ENCODE results near the gene WDTC1. TPM values are rescaled to one million over a fixed set of nuclear protein-coding genes. Genes with fewer than 3 reads are reported as not detected.

Gene WDTC1
- total RNA-seq, 4 donors from 2014 or later = 39.9 to 79.8 (median 62.0) TPM

GRCh38 chr1:27314169-27314568 is 79.7 kb downstream of the WDTC1 start:
- H3K9me3 ChIP-seq = no peaks in the 10 kb centered on the region
- H3K4me1 ChIP-seq = no peaks in the 10 kb centered on the region
- WGBS = 84% methylated on average over 3 of the region's 3 CpGs
- H3K36me3 ChIP-seq = peaks cover 0 to 16% (median 7%) of the 10 kb centered on the region in 4 donors
- no peak overlapping the region for H3K27ac ChIP-seq (replicated peaks in 1 of 4)
- TF ChIP-seq EP300 (IDR thresholded peaks at IDR 0.05) (no peak), POLR2A (IDR thresholded peaks at IDR 0.05; ENCODE audit: low read depth) (no peak), CTCF (IDR thresholded peaks at IDR 0.05) (no peak), POLR2AphosphoS5 (IDR thresholded peaks at IDR 0.05) (no peak)
- H3K4me3 ChIP-seq = no peak overlapping the region
- intact Hi-C loops (cut with DNase I) = no loop called here
- no peaks in the 10 kb centered on the region for H3K27me3 ChIP-seq
- no peak for DNase-seq (ENCODE audit: extremely low spot score)

DNA sequence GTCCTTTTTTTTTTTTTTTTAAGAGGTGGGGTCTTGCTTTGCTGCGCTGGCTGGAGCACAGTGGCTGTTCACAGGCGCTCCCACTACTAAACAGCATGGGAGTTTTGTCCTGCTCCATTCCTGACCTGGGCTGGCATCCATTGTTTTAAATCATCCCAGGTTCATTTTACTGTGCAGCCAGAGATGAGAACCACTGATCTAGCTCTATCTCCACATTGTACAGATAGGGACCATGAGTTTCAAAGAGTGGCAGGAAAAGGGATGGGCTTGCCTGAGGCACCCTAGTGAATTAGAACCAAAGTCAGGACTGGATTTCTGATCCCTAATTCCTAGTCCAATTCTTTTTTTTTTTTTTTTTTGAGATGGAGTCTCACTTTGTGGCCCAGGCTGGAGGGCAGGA is 80.3 kb downstream of the WDTC1 start:
- Histone ChIP-seq H3K4me1 (no peaks in the 10 kb centered on the region), H3K27ac (replicated peaks in 1 of 4) (no peak overlapping the region), H3K27me3 (no peaks in the 10 kb centered on the region), H3K4me3 (no peak overlapping the region), H3K36me3 (peaks cover 0 to 15% (median 7%) of the 10 kb centered on the region in 4 donors), H3K9me3 (no peaks in the 10 kb centered on the region)
- WGBS = 65% methylated on average over 2 of the region's 2 CpGs
- intact Hi-C loops (cut with DNase I) = no loop called here
- no peak for DNase-seq (ENCODE audit: extremely low spot score)
- no peak for TF ChIP-seq POLR2AphosphoS5 (IDR thresholded peaks at IDR 0.05)
- TF ChIP-seq EP300 (IDR thresholded peaks at IDR 0.05) = no peak
- no peak for TF ChIP-seq POLR2A (IDR thresholded peaks at IDR 0.05; ENCODE audit: low read depth)
- TF ChIP-seq CTCF (IDR thresholded peaks at IDR 0.05) = no peak

DNA sequence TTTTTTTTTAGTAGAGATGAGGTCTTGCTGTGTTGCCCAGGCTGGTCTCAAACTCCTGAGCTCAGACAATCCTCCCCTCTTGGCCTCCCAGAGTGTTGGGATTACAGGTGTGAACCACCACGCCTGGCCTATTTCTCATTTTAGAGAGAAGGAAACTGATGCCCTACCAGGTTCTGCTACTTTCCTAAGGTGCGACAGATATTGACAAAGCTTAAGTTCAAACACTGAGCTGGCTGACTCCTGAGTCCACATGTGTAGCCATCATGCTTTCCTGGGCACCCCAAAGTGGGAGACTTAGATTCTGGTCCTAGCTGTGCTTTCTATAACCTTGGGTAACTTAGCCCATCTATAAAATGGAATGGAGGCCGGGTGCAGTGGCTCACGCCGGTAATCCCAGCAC is 82.4 kb downstream of the WDTC1 start:
- Histone ChIP-seq H3K9me3 (no peaks in the 10 kb centered on the region), H3K36me3 (no peaks in the 10 kb centered on the region), H3K27ac (replicated peaks in 1 of 4) (no peak overlapping the region), H3K4me3 (no peak overlapping the region), H3K4me1 (peaks cover 0 to 8% (median 8%) of the 10 kb centered on the region in 4 donors), H3K27me3 (no peaks in the 10 kb centered on the region)
- WGBS = 80% methylated on average over 5 of the region's 5 CpGs
- DNase-seq (ENCODE audit: extremely low spot score) = no peak
- TF ChIP-seq POLR2A (IDR thresholded peaks at IDR 0.05; ENCODE audit: low read depth) (no peak), EP300 (IDR thresholded peaks at IDR 0.05) (no peak), CTCF (IDR thresholded peaks at IDR 0.05) (no peak), POLR2AphosphoS5 (IDR thresholded peaks at IDR 0.05) (no peak)
- intact Hi-C loops (cut with DNase I) = no loop called here

GRCh38 chr1:27318136-27318535 is 83.7 kb downstream of the WDTC1 start:
- DNase-seq (ENCODE audit: extremely low spot score) = no peak
- no peaks in the 10 kb centered on the region for H3K27me3 ChIP-seq
- 20% methylated on average over 4 of the region's 4 CpGs for WGBS
- no peak for TF ChIP-seq CTCF (IDR thresholded peaks at IDR 0.05)
- no peak for TF ChIP-seq POLR2AphosphoS5 (IDR thresholded peaks at IDR 0.05)
- H3K36me3 ChIP-seq = no peaks in the 10 kb centered on the region
- H3K27ac ChIP-seq (replicated peaks in 1 of 4) = no peak overlapping the region
- peaks cover 6 to 14% (median 13%) of the 10 kb centered on the region in 4 donors for H3K4me1 ChIP-seq
- no peak overlapping the region for H3K4me3 ChIP-seq
- no peaks in the 10 kb centered on the region for H3K9me3 ChIP-seq
- intact Hi-C loops (cut with DNase I) = no loop called here

DNA sequence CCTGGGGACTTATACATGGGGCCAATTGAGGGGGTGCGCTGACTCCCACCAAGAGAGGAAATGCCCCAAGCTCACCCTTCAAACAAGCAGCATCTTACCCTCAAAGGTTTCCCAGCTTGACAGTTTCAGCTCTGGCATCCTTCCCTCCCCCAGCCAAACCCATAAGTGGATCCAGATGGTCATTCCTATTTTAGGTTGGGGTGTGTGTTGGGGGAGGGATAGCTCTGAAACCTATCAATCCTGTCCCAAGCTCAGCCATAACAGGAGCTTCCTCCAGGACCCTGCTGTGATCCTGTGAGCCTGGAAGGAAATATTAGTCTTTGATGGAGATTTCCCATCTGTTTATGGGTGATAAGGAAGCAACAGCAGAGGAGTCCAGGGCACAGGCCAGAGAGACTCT is 84.2 kb downstream of the WDTC1 start:
- Histone ChIP-seq H3K9me3 (no peaks in the 10 kb centered on the region), H3K27ac (replicated peaks in 1 of 4) (no peak overlapping the region), H3K36me3 (no peaks in the 10 kb centered on the region), H3K4me3 (no peak overlapping the region), H3K4me1 (peaks cover 11 to 19% (median 18%) of the 10 kb centered on the region in 4 donors), H3K27me3 (no peaks in the 10 kb centered on the region)
- TF ChIP-seq EP300 (IDR thresholded peaks at IDR 0.05) (no peak), POLR2A (IDR thresholded peaks at IDR 0.05; ENCODE audit: low read depth) (no peak), POLR2AphosphoS5 (IDR thresholded peaks at IDR 0.05) (no peak), CTCF (IDR thresholded peaks at IDR 0.05) (no peak)
- intact Hi-C loops (cut with DNase I) = no loop called here
- WGBS = 29% methylated on average over 1 of the region's 1 CpG
- no peak for DNase-seq (ENCODE audit: extremely low spot score)

All from esophagus muscularis mucosa (tissue), 4 donors.